Measurements from ENCODE around the gene FAM174B. TPM values are rescaled to one million over a fixed set of nuclear protein-coding genes. Genes with fewer than 3 reads are reported as not detected.
A peak's percentile ranks its signal among the peaks of the same experiment; 100 is the strongest.

Gene FAM174B
- total RNA-seq, 1 experiment from 2014 or later: 20.1 TPM

DNA sequence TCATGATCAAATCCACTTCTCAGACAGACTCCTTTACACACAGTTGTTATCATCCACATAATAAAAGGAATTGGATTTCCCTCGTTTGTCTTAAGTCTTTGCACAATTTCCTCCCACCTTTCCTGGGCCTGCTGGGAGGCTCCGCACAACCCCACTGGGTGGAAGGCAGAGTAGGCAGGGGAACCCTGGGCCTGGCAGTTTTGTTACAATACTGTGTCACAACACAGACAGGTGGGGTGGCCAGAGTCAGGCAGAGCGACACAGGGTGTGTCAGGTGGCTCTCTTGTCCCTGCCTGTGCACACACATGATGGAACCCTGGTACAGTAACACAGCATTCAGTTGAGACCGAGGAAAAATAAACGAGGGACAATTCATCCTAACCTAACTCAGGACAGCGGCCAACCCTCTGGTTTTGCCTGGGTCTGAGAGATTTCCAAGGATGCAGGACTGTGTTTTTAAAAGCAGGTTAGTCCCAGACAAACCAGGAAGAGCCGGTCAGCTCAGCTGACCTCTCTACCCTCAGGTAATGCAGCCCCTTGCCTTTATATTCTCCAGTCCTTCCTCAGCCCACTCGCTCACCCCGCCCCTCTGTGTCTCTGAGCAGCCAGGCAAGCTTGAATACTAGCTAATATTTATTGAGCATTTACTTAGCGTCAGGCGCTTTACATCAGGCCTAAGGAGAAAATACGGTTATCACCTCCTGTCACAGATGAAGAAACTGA, 8.8 kb upstream of the FAM174B start:
- no peak for DNase-seq (ENCODE audit: low read depth)

DNA sequence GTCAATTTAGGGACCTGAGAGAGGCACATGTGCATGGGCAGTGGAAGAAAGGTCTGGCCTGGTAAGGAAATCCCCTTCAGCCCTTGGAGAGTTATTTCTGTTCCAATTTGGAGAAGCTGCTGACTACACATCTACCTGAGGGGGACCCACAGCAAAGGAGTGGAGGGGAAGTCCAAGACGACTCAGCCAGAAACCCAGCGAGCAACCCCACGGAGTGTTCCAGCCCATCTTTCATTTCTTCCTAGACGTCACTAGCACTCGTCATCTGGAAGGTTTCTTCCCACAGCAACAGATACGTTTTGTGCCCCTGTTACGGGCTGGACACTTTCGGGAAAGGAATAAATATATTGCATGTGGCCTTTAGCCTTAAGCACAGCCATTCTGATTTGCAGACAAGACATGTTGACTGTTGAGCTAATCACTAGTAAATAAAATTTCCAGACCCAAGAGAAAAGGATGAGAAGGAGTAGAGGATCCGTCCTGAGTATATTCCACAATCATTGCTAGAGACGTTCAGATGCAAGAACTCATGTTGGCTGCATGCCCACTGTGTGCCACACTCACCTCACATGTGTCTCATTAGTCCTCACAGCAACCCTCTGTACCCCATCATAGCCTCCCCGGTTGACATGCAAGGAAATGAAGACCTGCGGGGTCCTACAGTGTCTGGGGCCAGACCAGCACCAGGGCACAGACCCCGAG, 7.8 kb upstream of the FAM174B start:
- peak; percentile 41 for DNase-seq (ENCODE audit: low read depth)

DNA sequence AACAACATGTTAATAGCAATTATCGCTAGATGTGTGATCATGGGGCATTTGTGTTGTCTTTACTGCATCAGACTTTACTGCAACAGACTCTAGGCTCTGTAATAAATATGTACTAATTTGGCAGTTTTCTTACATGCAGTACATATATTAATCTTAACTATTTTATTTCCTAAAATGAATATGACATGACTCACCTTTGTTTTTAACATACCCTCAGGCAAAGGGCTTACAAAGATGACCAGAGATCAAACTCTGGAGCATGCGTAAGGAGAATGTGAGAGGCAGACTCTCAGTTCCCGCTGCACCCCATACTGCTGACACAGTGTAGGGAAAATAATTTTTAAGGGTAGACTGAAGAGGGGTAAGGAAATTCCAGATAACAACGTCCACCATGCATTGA, 7.2 kb upstream of the FAM174B start:
- DNase-seq (ENCODE audit: low read depth): peak; percentile 73

DNA sequence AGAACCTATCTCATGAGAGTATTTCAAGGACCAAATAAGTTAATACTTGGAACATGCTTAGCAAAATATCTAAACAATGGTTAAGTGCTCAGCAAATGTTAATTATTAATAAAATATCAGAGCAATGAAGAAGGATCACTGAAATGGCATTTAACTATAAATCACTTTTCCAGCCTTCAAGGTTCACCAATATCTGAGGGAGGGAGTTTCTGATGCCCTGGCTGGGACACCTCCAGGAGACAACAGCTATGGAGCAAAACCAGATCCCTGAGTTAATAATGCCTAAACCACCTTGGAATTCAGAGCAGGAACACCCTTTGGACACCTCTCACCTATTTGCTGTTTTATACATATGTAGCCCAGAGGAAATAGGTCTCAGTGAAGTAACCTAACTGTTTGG, 6.4 kb upstream of the FAM174B start:
- DNase-seq (ENCODE audit: low read depth): no peak

DNA sequence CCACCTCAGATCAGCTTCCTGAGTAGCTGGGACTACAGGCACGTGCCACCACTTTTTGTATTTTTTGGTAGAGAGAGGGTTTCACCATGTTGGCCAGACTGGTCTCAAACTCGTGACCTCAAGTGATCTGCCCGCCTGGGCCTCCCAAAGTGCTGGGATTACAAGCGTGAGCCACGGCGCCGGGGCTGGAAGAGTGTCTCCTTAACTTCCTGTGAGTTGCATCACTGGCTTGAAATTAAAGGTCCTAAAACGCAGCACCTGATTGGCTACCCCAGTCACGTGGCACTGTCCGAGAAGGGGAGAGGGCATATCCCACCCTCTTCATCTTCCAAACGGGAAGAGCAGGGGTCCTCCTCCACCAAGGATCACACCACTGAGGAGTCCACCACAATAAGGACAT, 5.5 kb upstream of the FAM174B start:
- DNase-seq (ENCODE audit: low read depth): no peak

GRCh38 chr15:92657486-92657885, 1.9 kb upstream of the FAM174B start:
- DNase-seq (ENCODE audit: low read depth): no peak

DNA sequence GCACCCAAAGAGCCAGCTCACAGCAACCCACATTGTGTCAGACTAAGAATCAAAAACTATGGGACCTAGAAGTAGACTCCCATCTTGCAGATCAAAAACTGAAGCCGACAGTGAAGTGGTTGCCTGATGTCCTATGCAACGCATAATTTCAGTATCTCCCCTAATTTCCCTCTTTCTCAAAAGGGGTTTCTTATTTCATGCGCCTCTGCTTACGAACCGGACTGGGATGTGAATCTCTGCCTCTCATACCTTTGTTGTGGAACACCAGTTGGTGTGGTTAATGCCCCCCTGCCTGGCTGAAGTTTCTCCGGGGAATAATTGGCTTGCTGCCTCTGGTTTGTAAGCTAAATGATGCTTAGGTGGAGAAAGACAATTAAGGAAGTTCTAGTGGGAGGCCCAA, 514 bp upstream of the FAM174B start:
- DNase-seq (ENCODE audit: low read depth): no peak

DNA sequence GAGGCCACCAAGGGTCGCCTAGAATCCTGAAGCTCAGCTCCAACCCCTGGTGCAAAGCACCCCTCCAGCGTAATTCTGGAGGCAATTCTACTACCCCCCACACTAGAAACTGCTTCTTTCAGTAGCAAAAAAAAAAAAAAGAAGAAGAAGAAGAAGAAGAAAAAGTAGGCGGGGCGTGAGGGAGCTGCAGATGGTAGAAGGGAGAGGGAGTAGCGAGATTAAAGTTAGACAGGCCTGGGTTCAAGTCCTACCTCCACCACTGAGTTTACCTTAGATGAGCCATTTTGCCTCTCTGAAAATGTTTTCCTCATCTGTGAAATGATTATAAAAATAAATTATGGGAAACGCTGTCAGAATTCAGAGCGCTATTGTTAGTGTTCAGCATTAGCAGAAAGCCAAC, 913 bp downstream of the FAM174B start:
- no peak for DNase-seq (ENCODE audit: low read depth)

- DNase-seq (ENCODE audit: low read depth): peak; percentile 60
Observed at GRCh38 chr15:92653836-92654539, 1.6 kb downstream of the FAM174B start.

DNA sequence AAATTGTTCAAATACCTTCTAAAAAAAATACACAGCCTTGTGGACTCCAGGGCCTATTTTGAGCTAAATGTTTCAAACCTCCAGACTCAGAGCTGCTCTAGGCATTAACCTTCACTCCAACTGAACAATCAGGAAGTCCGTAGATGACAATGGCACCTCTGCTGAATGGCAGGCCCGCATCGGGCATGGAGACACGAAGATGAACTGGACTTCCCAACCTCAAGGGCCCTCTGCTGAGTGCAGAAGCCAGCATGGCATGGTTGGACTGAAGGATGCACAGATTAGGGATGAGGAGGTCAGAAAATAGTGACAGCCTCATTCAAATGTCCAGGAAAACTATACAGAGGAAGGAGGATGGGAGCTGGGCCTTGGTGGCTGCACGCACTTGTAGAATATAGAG, 2.2 kb downstream of the FAM174B start:
- no peak for DNase-seq (ENCODE audit: low read depth)

- DNase-seq (ENCODE audit: low read depth): no peak
Observed at GRCh38 chr15:92652576-92652966, 3.0 kb downstream of the FAM174B start.

- no peak for DNase-seq (ENCODE audit: low read depth)
Observed at GRCh38 chr15:92651877-92652575, 3.5 kb downstream of the FAM174B start.

DNA sequence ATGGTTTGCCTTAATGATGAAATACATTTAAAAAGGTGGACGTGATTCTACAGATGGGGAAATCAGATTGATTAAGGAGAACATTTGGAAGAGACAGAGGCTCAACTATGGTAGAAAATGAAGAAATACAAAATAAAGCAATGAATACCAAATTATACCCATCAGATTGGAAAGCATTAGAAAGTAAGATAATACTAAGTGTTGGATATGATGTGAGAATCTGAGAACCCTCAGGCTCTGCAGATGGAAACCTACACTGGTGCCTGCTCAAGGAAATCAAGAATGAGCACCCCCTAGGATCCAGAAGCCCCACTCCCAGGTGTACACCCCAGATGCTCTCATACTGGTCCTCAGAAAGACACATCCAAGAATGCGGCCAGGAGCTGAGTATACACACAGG, 4.6 kb downstream of the FAM174B start:
- no peak for DNase-seq (ENCODE audit: low read depth)

DNA sequence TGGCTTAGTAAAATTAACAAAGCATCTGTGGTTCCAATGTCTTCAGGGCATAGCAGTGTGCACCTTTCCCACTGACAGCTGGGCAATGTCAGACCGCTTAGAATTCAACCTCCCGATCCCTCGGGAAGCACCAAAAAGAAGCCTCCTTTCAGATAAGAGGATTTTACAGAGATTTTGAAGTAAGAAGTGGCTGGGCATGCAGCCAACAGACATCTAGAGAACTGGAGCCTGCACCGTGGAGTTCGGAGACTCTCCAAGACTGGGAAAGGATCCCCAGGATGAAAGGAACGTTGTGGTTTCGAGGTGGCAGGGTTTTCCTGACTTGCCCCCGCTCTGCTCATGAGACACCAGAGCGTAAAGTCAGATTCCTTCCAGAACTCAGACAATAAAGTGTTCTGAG, 5.3 kb downstream of the FAM174B start:
- DNase-seq (ENCODE audit: low read depth): peak; percentile 88

GRCh38 chr15:92648190-92648875, 7.2 kb downstream of the FAM174B start:
- DNase-seq (ENCODE audit: low read depth): no peak

DNA sequence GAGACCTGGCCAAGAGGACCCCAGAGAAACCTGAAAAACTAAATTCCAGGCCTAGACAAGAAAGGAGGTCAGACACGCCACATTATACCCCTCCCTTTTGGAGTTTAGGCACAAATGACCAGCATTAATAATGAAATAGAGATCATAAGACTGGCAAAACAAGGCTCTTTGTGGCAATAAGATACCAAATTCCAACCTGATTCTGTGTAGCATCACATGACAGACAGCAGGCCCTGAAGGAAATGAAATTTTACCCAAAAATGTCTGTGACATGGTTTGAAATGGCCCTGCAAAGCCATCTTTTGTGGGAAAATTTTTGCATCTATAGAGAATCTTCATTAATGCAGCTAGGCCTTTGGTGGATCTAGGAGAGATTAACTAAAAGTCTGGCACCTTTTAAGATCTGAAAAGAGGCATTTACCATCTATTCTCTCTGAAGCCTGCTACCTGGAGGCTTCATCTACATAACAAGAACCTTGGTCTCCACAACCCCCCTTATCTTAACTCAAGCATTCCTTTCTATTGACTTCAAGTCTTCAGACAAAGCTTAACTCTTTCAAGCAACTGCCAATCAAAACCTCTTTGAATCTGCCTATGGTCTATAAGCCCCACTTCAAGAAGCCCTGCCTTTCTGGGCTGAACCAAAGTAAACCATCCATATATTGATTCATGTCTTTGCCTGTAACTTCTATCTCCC, 8.0 kb downstream of the FAM174B start:
- no peak for DNase-seq (ENCODE audit: low read depth)

GRCh38 chr15:92646216-92646615, 9.4 kb downstream of the FAM174B start:
- no peak for DNase-seq (ENCODE audit: low read depth)

- DNase-seq (ENCODE audit: low read depth): no peak
Observed at GRCh38 chr15:92645731-92646130, 9.8 kb downstream of the FAM174B start.

DNA sequence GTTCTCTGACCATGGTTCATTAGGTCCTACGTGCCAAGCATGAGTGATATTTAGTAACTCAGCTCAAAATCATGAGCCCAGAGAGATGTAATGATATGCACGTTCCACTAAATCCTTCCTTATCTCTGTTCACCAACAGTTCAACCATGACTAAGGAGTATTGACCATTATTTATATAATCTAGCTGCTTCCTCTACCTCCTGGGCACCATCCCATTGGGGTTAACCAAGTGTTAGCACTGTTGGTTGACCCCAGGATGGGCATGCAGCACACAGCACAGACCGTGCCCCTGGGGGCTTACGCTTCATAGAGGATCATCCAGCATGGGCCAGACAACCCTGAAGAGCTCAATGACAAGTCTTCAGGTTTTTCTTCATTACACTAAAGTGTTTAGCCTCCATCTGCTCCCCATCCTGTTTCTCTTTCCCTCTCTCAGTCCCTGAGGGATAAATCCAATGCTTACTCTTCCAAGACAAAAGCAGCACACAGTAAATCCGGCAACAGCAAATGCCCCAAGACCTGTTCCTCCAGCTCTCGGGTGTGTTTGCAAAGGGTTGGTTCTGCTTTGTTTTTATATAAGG, 10.4 kb downstream of the FAM174B start:
- peak; percentile 96 for DNase-seq (ENCODE audit: low read depth)
